ENCODE measurements around the gene PRMT9.

PRMT9 gene

GRCh38 chr4:147683188-147683591 is 773 bp downstream of the PRMT9 start:
- FAIRE-seq (no peak), DNase-seq (ENCODE audit: extremely low spot score, insufficient read length, low read depth) (no peak)

GRCh38 chr4:147682755-147683154 is 1.2 kb downstream of the PRMT9 start:
- FAIRE-seq (no peak), DNase-seq (ENCODE audit: extremely low spot score, insufficient read length, low read depth) (no peak)

GRCh38 chr4:147678796-147679549 is 5.0 kb downstream of the PRMT9 start:
- FAIRE-seq (no peak), DNase-seq (ENCODE audit: extremely low spot score, insufficient read length, low read depth) (no peak)

- FAIRE-seq (no peak), DNase-seq (ENCODE audit: extremely low spot score, insufficient read length, low read depth) (no peak)
Observed at GRCh38 chr4:147678106-147678505, 5.9 kb downstream of the PRMT9 start.

- DNase-seq (ENCODE audit: extremely low spot score, insufficient read length, low read depth) (no peak), FAIRE-seq (no peak)
Observed at GRCh38 chr4:147674496-147674895, 9.5 kb downstream of the PRMT9 start.

GRCh38 chr4:147674073-147674472 is 9.9 kb downstream of the PRMT9 start:
- FAIRE-seq, result no peak
- no peak for DNase-seq (ENCODE audit: extremely low spot score, insufficient read length, low read depth)

GRCh38 chr4:147658501-147658900 is 25.5 kb downstream of the PRMT9 start:
- no peak for DNase-seq (ENCODE audit: extremely low spot score, insufficient read length, low read depth)
- no peak for FAIRE-seq

- FAIRE-seq, result no peak
Observed at GRCh38 chr4:147655639-147656038, 28.3 kb downstream of the PRMT9 start.

GRCh38 chr4:147651563-147651962 is 32.4 kb downstream of the PRMT9 start:
- no peak for DNase-seq (ENCODE audit: extremely low spot score, insufficient read length, low read depth)
- FAIRE-seq, result no peak

More at GRCh38 chr4:147655639-147656038, 28.3 kb downstream of the PRMT9 start:
- DNase-seq (ENCODE audit: extremely low spot score, insufficient read length, low read depth), result no peak

- FAIRE-seq, result no peak
- DNase-seq (ENCODE audit: extremely low spot score, insufficient read length, low read depth), result no peak
Observed at GRCh38 chr4:147648656-147649055, 35.3 kb downstream of the PRMT9 start.

GRCh38 chr4:147645099-147645498 is 38.9 kb downstream of the PRMT9 start:
- DNase-seq (ENCODE audit: extremely low spot score, insufficient read length, low read depth), result no peak
- no peak for FAIRE-seq

- DNase-seq (ENCODE audit: extremely low spot score, insufficient read length, low read depth) (no peak), FAIRE-seq (no peak)
Observed at GRCh38 chr4:147644471-147644870, 39.5 kb downstream of the PRMT9 start.

GRCh38 chr4:147643616-147644015 is 40.3 kb downstream of the PRMT9 start:
- DNase-seq (ENCODE audit: extremely low spot score, insufficient read length, low read depth) (no peak), FAIRE-seq (no peak)

- no peak for FAIRE-seq
- no peak for DNase-seq (ENCODE audit: extremely low spot score, insufficient read length, low read depth)
Observed at GRCh38 chr4:147640331-147640730, 43.6 kb downstream of the PRMT9 start.

- FAIRE-seq (no peak), DNase-seq (ENCODE audit: extremely low spot score, insufficient read length, low read depth) (no peak)
Observed at GRCh38 chr4:147639388-147639787, 44.6 kb downstream of the PRMT9 start.

- FAIRE-seq, result peak; percentile 55
- no peak for DNase-seq (ENCODE audit: extremely low spot score, insufficient read length, low read depth)
Observed at GRCh38 chr4:147638942-147639341, 45.0 kb downstream of the PRMT9 start.

GRCh38 chr4:147638365-147638764 is 45.6 kb downstream of the PRMT9 start:
- DNase-seq (ENCODE audit: extremely low spot score, insufficient read length, low read depth) (no peak), FAIRE-seq (no peak)

- no peak for DNase-seq (ENCODE audit: extremely low spot score, insufficient read length, low read depth)
- FAIRE-seq, result peak; percentile 33
Observed at GRCh38 chr4:147635348-147635747, 48.6 kb downstream of the PRMT9 start.

GRCh38 chr4:147633643-147634042 is 50.3 kb downstream of the PRMT9 start:
- no peak for FAIRE-seq

GRCh38 chr4:147633113-147633512 is 50.9 kb downstream of the PRMT9 start:
- DNase-seq (ENCODE audit: extremely low spot score, insufficient read length, low read depth) (no peak), FAIRE-seq (no peak)

More at GRCh38 chr4:147633643-147634042, 50.3 kb downstream of the PRMT9 start:
- DNase-seq (ENCODE audit: extremely low spot score, insufficient read length, low read depth), result no peak

- FAIRE-seq (peak; percentile 18), DNase-seq (ENCODE audit: extremely low spot score, insufficient read length, low read depth) (no peak)
Observed at GRCh38 chr4:147629783-147630730, 53.9 kb downstream of the PRMT9 start.

Measured in GM18507 (cell line).